AG20443 (cell line): ENCODE data around the gene TAOK3.
A peak's percentile ranks its signal among the peaks of the same experiment; 100 is the strongest.
"Not testable (repeated sequence)": the region's sequence is repeated elsewhere in the genome, so short reads cannot be mapped to it uniquely, and the experiment has no call there.

Source experiments
- DNase-seq: peaks from one replicate; pipeline ENCODE4 v3.0.0; 2012; ENCODE audit warnings: low spot score, mixed read lengths

Gene TAOK3

DNA sequence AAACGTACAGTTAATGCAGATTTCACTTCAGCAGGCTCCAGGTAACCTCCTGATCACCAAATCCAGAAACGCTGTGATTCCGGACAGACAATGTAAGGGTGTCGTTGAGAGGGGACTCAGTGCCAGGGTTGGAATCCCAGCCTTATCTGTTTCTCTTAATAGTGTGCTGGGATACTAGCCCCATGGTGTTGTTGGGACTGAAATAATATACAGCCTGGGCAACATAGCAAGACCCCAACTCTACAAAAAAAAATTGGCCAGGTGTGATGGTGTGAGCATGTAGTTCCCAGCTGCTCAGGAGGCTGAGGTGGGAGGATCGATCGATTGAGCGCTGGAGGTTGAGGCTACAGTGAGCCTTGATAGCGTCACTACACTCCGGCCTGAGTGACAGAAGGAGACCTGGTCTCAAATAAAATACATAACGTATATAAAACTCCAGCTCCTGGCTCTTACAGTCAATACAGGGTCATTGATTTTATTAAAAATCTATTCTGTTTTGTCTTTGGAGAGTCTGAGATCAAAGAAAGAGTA lies 235.5 kb downstream of the TAOK3 start:
- no peak for DNase-seq

DNA sequence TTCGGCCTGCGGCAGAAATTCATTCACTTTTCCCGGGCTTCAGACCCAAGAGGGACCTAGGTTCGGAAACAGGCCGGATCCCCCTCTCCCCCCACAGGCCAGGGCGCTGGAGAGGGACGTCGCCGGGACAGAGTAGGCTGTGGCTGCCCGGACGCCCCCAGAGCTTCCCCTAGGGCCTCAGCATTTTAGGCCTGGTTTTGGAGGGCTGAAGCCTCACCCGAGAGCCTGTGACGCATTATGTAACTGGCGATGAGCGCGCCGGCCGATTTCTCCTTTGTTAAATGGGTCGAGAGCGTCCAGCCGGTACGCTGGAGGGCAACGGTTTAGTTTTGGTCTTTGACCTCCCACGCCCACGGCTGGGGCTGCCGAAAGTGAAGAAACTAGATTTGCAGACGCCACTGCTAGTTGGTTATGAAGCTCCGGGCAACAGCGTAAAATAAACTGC lies 236.1 kb downstream of the TAOK3 start:
- peak; percentile 71 for DNase-seq

DNA sequence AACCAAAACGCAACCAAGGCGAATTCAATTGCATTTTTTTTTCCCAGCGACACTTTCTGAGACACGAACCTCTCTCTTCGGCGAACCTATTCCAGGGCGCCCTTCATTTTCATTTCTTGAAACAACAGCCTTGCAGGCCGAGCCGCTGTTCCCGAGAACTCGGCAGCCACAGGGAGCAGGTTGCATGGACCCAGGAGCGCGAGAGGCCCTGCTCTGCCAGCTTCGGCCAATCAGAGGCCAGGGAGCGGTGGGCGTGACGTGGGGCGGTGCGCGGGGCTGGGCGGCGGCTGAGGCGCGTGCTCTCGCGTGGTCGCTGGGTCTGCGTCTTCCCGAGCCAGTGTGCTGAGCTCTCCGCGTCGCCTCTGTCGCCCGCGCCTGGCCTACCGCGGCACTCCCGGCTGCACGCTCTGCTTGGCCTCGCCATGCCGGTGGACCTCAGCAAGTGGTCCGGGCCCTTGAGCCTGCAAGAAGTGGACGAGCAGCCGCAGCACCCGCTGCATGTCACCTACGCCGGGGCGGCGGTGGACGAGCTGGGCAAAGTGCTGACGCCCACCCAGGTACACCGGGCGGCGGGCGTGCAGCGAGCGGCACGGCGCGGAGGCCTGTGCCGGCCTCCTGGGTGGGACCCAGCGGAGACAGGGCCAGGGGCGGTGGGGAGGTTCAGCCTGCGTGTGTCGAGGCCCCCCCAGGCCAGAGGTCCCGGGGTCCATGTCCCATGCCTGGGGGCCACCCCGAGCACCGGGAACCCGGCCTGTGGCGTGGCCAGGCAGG lies 236.7 kb downstream of the TAOK3 start, which contains the start of gene PEBP1:
PEBP1 (plus strand) TSS at position 337 of the 771 bp plus-strand sequence; CDS start at position 423, 86 bp downstream.
- peak; percentile 99 for DNase-seq

DNA sequence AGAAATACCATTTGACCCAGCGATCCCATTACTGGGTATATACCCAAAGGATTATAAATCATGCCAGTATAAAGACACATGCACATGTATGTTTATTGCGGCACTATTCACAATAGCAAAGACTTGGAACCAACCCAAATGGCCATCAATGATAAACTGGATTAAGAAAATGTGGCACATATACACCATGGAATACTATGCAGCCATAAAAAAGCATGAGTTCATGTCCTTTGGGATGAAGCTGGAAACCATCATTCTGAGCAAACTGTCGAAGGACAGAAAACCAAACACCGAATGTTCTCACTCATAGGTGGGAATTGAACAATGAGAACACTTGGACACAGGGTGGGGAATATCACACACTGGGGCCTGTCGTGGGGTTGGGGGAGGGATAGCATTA lies 243.3 kb downstream of the TAOK3 start:
- DNase-seq, result not testable (repeated sequence)

DNA sequence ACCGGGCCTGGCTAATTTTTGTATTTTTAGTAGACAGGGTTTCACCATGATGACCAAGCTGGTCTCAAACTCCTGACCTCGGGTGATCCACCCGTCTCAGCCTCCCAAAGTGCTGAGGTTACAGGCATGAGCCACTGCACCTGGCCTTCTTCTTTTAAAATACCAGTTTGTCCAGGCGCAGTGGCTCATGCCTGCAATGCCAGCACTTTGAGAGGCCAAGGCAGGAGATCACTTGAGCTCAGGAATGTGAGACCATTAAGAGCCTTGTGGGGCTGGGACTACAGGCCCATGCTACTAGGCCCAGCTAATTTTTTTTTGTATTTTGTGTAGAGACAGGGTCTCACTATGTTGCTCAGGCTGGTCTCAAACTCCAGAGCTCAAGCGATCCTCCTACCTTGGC lies 244.8 kb downstream of the TAOK3 start:
- no peak for DNase-seq

DNA sequence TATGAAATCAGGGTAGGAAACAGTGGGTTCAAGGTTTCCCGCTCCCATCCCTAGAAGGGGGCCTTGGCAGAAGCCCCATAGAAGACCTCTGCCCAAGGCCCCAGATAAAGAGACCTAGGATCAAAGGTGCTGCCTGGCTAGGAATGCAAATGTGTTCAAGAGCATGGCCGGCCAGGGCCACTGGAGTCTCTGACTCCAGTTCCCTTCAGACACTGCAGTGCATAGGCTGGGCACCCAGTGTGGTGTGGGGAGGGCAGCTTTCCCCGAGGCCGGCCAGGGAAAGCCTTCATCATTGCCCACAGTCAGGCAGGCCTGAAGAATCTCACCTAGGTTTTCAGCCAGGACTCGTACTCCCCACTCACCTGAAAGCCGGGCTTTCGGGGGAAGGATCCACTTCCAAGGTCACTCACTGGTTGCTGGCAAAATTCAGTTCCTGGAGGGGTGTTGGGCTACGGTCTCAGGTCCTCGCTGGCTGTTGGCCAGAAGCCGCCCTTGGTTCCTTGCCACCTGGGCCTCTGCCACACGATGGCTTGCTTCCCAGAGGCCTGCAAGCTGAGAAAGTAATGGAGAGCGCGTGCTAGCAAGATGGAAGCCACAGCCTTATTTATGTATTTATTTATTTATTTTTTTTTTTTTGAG lies 246.5 kb downstream of the TAOK3 start:
- DNase-seq, result no peak

DNA sequence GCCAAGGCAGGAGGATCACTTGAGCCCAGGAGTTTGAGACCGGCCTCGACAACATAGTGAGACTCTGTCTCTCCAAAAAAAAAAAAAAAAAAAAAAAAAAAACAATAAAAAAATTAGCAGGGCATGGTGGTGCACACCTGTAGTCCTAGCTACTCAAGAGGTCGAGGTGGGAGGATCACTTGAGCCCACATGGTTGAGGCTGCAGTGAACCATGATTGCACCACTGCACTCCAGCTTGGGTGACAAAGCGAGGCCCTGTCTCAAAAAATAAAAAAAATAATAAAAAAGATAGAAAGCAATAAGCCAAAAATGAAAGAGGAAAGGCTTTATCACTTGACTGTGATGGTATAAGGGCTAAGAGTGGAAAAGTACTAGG lies 247.0 kb downstream of the TAOK3 start:
- DNase-seq, result no peak

DNA sequence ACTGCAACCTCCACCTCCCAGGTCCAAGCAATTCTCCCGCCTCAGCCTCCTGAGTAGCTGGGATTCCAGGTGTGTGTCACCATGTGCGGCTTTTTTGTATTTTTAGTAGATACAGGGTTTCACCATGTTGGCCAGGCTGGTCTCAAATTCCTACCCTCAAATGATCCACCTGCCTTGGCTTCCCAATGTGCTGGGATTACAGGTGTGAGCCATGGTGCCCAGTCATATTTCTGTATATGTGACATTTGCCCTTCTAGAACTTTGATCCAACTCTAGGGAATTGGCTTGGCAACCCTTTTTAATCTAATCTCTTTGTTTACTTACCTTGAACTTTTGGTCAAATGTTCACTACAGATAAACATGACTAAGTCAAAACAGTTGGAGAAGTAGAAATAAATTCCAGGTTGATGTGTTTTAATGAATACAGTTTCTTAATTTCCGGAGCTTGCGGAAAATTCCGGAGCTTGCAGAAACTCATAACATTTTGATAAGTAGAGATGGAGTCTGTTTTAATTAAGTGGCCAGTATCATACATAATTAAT lies 248.3 kb downstream of the TAOK3 start:
- DNase-seq, result no peak

DNA sequence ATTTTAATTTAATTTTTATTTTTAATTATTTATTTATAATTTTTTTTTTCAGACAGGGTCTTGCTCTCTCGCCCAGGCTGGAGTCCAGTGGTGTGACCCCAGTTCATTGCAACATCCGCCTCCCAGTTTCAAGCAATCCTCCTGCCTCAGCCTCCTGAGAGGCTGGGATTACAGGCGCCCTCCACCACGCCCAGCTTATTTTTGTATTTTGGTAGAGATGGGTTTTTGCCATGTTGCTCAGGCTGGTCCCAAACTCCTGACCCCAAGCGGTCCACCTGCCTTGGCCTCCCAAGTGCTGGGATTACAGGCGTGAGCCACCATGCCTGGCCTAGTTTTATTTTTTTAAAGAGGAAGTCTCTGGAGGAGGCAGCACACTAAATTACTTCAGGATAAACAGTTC lies 250.4 kb downstream of the TAOK3 start:
- no peak for DNase-seq

DNA sequence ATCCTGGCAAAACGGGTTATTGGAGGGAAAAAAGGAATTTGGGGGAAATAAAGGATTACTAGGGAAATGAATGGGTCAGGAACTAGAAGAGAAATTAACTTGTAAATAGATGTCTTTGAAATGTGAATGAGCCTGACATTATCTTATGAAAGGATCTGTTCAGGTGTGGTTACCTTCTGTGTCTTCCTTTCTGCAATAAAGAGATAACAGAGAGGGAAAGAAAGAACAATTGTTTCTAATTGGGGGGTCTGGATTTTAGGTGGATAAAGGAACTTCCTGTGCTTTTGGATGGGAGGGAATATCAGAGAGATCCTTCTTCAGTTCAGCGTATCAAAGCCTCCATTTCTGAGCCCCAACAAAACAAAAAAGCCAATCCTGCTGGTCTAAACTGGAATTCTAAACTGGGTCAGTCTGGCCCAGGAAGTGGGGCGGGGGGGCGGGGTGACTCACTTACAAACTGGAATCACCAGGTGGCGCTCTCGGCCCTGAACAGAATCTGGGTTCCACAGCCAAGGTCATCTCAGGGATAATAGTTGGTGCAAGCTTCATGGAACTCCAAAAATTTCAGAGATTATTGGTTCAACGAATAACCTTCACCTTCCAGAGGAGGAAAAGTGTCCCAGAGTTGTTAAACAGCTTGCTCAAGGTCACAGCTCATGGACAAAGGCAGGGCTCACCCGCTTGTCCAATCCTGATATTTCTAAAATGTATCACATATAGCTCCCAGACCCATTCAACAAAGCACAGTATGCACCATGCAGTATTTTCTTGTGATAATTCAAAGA lies 251.9 kb downstream of the TAOK3 start:
- peak; percentile 93 for DNase-seq

DNA sequence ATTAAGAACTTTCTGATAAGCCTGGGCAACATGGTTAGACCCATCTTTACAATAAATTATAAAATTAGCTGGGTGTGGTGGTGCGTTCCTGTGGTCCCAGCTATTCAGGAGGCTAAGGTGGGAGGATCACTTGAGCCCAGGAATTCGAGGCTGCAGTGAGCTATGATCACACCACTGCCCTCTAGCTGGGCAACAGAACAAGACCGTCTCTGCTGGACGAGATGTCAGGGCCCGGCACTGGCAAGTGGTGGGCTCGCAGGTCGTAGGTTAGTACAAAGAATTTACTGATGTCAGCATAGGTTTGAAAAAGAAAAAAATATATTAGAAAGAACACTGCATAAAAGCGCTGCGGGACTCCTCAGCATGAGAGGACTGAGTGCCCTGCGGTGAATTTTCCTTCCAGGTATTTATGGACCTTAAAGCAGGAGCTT lies 253.2 kb downstream of the TAOK3 start:
- DNase-seq, result no peak

DNA sequence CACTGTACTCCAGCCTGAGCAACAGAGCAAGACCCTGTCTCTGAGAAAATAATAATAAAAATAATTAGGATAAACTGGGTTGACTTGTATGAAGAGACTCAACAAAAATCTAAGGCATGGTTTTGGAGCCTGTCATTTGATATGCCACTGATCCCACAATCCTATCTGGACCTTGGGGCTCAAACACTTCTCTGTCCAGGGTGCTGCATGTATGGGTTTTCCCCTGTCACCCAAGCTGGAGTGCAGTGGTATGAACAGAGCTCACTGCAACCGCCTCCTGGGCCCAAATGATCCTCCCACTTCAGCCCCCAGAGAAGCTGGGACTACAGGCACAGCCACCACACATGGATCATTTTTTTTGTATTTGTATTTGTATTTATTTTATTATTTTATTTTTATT lies 263.6 kb downstream of the TAOK3 start:
- DNase-seq, result no peak

DNA sequence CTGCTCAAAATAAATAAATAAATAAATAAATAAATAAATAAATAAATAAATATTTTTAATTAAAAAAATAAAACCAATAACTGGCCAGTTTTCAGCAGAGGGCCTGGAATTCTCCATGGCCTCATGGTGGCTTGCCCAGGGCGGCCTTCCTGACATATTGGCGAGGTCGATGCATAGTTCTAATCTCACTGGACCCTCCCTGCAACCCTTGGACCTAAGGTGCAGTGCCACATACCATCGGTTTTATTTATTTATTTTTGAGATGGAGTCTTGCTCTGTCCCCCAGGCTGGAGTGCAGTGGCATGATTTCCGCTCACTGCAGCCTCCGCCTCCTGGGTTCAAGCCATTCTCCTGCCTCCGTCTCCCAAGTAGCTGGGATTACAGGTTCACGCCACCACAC lies 265.0 kb downstream of the TAOK3 start:
- no peak for DNase-seq

DNA sequence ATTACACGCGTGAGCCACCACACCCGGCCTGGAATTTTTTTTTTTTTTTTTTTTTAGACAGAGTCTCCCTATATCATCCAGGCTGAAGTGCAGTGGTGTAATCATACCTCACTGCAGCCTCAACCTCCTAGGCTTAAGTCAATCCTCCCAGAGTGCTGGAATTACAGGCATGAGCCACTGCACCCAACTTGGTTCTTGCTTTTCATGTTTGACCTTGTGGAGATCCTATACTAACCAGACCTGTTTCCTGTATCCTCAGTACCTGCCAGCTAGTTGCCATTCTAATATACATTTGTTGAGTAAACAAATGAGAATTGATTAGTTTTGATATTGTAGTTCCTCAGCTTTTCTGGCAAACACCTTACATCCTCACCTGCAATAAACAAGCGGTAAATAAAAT lies 265.7 kb downstream of the TAOK3 start:
- DNase-seq, result no peak

DNA sequence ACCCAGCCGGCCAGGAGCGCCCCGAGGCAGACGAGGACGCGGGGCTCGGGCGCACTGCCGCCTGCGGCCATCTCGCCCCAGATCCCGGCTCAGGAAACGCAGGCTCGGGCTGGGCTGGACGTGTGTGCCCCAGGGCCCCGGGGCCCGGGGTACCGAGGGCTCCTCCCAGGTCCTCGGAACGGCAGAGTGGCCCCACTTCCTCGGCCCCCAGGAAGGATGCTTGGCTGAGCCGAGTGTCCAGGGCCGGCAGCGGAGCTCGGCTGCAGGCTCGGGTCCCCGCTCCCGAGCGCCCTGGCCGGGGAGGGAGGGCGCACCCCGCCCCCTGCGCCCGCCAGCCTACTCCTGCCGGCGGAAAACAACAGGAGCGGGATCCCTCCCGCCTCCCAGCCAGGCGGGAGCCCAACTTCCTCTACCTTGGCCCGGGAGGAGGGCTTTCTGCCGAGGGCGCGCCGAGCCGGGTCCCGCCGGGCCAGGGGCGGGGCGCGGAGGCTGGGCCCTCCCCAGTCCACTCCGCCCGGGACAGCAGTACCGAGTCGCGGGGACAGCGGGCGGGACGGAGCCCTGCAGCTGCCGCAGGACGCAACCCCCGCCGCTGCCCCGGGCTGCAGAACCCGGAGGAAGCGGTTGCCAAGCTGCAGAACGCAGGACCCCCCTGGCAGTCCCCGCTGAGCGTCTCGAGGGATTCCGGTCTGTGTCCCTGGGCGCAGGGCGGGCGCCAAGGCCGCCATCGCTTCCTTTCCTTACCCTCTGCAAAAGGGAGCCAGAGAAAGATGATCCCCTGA lies 268.9 kb downstream of the TAOK3 start, which contains the start of gene VSIG10:
VSIG10 (minus strand) TSS at position 411 of the 782 bp plus-strand sequence; CDS start at position 71, 340 bp downstream.
- DNase-seq, result peak; percentile 92

DNA sequence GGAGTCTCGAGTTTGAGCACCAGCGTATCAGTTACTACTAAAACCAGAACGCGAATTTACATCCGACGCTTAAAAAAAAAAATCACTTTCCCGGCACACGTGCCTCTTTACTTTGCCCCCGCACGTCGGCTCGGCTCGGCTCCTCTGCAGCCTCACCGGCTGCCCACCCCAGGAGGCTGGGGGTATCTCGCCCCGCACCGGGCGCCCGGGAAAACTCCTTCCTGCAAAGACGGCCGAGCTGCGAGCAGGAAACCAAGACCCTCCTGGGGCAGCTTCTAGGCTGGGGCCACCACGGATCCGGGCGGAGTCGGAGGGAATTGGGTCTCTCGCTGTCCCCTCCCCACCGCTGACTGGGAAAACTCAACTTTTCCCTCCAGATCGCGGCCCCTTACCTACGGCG lies 269.5 kb downstream of the TAOK3 start:
- peak; percentile 38 for DNase-seq

DNA sequence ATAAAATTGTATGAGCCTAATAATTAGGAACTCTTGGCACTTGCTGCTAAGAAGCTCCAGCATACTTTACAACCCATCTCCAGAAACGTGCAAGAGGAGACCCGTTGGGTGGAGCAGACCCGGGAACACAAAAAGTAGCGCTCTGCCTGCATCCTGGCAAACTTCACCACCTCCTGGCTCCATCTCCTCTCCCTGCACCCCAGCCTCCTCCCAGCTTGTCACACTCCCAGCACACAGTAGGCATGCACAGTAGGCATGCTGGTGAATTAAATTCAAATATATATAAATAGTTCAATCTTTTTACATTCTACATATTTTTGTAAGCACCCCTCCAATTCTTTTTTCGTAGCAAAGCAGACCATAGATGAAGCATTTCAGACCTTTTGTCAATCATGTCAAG lies 270.1 kb downstream of the TAOK3 start:
- DNase-seq, result no peak

DNA sequence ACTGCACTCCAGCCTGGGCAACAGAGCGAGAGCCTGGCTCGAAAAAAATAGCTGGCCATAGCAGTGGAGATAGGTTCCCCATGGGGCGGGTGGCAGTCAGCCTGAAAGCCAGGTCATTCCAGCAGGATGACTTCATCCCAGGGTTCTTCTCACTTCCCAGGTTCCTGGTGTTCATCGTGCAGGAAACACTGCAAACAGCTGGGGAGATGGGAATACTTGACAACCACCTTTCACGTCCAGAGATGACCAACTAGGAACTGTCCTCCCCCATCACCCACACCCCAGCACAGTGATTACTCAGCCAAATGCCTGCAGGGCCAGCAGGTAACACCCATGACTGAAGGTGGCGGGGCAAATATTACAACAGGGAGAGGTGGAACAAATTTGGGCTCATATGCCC lies 270.6 kb downstream of the TAOK3 start:
- no peak for DNase-seq

DNA sequence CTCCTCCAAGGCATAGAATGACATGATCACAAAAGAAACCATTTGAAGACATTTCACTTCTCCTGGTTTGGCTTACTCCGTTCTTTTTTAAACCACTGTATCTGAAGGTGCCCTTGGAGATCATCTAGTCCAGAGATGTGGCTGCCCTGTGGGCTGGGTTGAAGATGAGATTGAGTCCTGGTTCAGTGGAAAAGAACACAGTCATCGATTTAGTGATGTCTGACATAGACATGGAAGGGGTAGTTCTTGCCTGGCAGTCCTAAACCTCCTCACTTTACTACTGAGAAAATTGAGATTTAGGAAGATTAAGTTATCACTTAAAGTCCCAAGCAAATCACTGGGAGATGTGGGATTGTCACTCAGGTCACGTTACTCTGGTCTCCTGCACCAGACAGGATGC lies 271.7 kb downstream of the TAOK3 start:
- no peak for DNase-seq
